GM10248 (cell line): ENCODE results near the gene FABP2.
A peak's percentile ranks its signal among the peaks of the same experiment; 100 is the strongest.

Experiments used
- CTCF ChIA-PET: fragments of 300-600 bp; sonication (Branson Sonifier 250); formaldehyde crosslinking; extraction: SDS; loops from one replicate; lab custom pipeline; 2021; ENCODE audit warnings: antibody characterized with exemption; lab: Yijun Ruan, JAX
- POLR2A ChIA-PET: fragments of 350-650 bp; sonication (Branson Sonifier 250); formaldehyde crosslinking; extraction: SDS; loops from one replicate; lab custom pipeline; 2020; ENCODE audit warnings: antibody characterized with exemption; lab: Yijun Ruan, JAX
- DNase-seq: peaks from one replicate; pipeline ENCODE4 v3.0.0; 2012; ENCODE audit errors: extremely low spot score
- CTCF ChIP-seq: IDR thresholded peaks from 2 replicates; pipeline ENCODE4 v1.5.1; 2012; ENCODE audit warnings: mild to moderate bottlenecking, low read depth; ENCODE audit errors: extremely low read depth, missing control alignments, control extremely low read depth

Gene FABP2

GRCh38 chr4:119302073-119302832 lies 19.7 kb downstream of the FABP2 start:
- TF ChIP-seq CTCF = no peak
- no peak for DNase-seq
- CTCF ChIA-PET = no interaction called here
- POLR2A ChIA-PET = no interaction called here

GRCh38 chr4:119300101-119300978 lies 21.6 kb downstream of the FABP2 start:
- TF ChIP-seq CTCF = no peak
- POLR2A ChIA-PET = interaction anchor here (0.6 kb wide), 1 partner anchor 615 kb away, joined by 3 read pairs; the partner anchor contains the start of gene METTL14
- DNase-seq = peak; percentile 93
- CTCF ChIA-PET = interaction anchor here (0.9 to 1.9 kb wide), 7 partner anchors 9 to 328 kb away, joined by 3 to 7 read pairs (median 4); partner anchors contain the start of genes PDE5A and USP53

GRCh38 chr4:119299741-119300100 lies 22.2 kb downstream of the FABP2 start:
- ChIA-PET POLR2A (no interaction called here), CTCF (interaction anchor here (0.9 to 1.9 kb wide), 7 partner anchors 8 to 329 kb away, joined by 3 to 7 read pairs (median 4); partner anchors contain the start of genes PDE5A and USP53)
- TF ChIP-seq CTCF = no peak
- peak; percentile 48 for DNase-seq

- TF ChIP-seq CTCF = no peak
- ChIA-PET CTCF (interaction anchor here (1.0 to 2.3 kb wide), 7 partner anchors 8 to 318 kb away, joined by 3 to 10 read pairs (median 4); partner anchors contain the start of gene USP53), POLR2A (no interaction called here)
- DNase-seq = peak; percentile 12
Measured at GRCh38 chr4:119299260-119299671, 22.7 kb downstream of the FABP2 start.

- TF ChIP-seq CTCF = no peak
- ChIA-PET POLR2A (no interaction called here), CTCF (interaction anchor here (0.9 to 2.3 kb wide), 2 partner anchors 255 to 257 kb away, joined by 3 to 10 read pairs; no protein-coding TSS in a partner anchor)
- DNase-seq = no peak
Measured at GRCh38 chr4:119297795-119298194, 24.1 kb downstream of the FABP2 start.

- POLR2A ChIA-PET = no interaction called here
- CTCF ChIA-PET = interaction anchor here (0.9 to 1.5 kb wide), 2 partner anchors 10 to 22 kb away, joined by 3 to 6 read pairs; no protein-coding TSS in a partner anchor
Measured at GRCh38 chr4:119296356-119296755, 25.6 kb downstream of the FABP2 start.

More at GRCh38 chr4:119296356-119296755, 25.6 kb downstream of the FABP2 start:
- TF ChIP-seq CTCF = no peak
- DNase-seq = no peak
